ENCODE data around the gene YKT6.

- TF ChIP-seq POLR2A (IDR thresholded peaks at IDR 0.05; ENCODE audit: low read length) (no peak), GATA1 (IDR thresholded peaks at IDR 0.05; ENCODE audit: low read depth, low read length) (no peak)
Observed at GRCh38 chr7:44256459-44256858, 55.7 kb downstream of the YKT6 start.
